ENCODE data around the gene ARCN1. TPM values are rescaled to one million over a fixed set of nuclear protein-coding genes. Genes with fewer than 3 reads are reported as not detected.

ARCN1 gene
- total and polyA plus RNA-seq, 2 of the 4 experiments (the other 2 are of a cell fraction) = 148 to 212 TPM

DNA sequence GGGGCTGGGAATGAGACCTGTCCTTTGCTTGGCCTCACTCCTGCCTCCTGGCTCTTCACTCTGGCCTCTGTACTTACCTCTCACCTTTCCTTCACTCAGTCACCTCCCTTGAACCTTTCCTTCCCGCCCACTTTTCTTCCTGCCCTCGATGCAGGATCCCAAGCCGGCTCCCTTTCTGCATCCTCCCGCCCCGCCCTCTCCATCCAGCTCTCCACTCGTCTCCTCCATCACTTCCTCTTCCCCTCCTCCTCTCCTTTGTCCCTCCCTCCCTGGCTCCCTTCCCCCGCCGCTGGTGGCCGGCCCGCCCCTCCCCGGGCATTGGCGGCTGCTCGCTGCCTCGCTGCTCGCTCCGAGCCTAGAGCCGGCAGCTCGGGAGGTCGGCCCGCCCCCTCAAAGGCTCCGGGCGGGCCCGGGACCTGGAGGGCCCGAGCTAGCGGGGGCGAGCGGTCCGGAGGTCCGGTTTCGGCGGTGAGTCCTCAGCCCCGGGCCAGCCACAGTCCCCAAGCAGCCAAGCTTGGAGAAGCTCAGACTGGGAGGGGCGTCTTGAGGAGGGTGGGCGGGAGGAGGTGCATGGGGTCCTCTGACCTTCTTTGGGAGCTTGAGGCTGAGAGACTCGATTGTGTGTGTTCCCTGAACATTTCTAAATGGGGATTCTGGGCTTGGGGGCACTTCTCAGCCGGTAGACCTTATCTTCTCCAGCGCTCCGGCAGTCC, 49.0 kb downstream of the ARCN1 start:
- peaks cover 43% of the 10 kb centered on the region for H3K4me1 ChIP-seq (ENCODE audit: control insufficient read depth, insufficient read depth, low read length)
- H2BK120ac ChIP-seq (ENCODE audit: low read depth, low read length) = peak overlapping the region; percentile 97
- peak overlapping the region; percentile 100 for H2AK5ac ChIP-seq (ENCODE audit: low read depth, low read length)
- H2BK20ac ChIP-seq (ENCODE audit: low read depth, low read length) = peak overlapping the region; percentile 89
- H3K14ac ChIP-seq (replicated peaks; ENCODE audit: low read depth, low read length) = peak overlapping the region; percentile 99
- H3K27me3 ChIP-seq (ENCODE audit: control insufficient read depth, insufficient read depth, low read length) = no peaks in the 10 kb centered on the region
- peak overlapping the region; percentile 91 for H2AK9ac ChIP-seq (replicated peaks; ENCODE audit: low read depth, low read length, poor library complexity)
- DNase-seq = peak; percentile 86
- intact Hi-C loops (cut with micrococcal nuclease) = no loop called here
- peaks cover 33% of the 10 kb centered on the region for H3K36me3 ChIP-seq (ENCODE audit: control insufficient read depth, insufficient read depth, low read length)
- no TSS peak for BruUV-seq (replicated peaks)
- peak overlapping the region; percentile 97 for H4K5ac ChIP-seq (ENCODE audit: low read depth, low read length)
- 0% methylated on average over 19 of the region's 38 CpGs; no CpG with 5 or more reads in 1 of the 2 experiments for WGBS, 2 experiments (ENCODE audit: extremely low coverage in 2 of 2, insufficient read length in 1 of 2)
- ChIA-PET POLR2A (ENCODE audit: unreplicated experiment) (interaction anchor here (0.6 to 4.4 kb wide), 3 partner anchors 13 to 1444 kb away, joined by 3 to 36 read pairs (median 20); partner anchors contain the start of gene PHLDB1), CTCF (interaction anchor here (0.6 to 2.0 kb wide), 2 partner anchors 9 to 1616 kb away, joined by 3 to 9 read pairs; no protein-coding TSS in a partner anchor)
- H3K56ac ChIP-seq (ENCODE audit: extremely low read depth, insufficient read depth, low read length) = peak overlapping the region; percentile 79
- dilution Hi-C loops (cut with HindIII; ENCODE audit: low sequenced_read_pairs, unreplicated experiment) = no loop called here
- peak overlapping the region; percentile 87 for H3K4me3 ChIP-seq (ENCODE audit: insufficient read depth, low read depth, low read length)
- H2AFZ ChIP-seq (replicated peaks; ENCODE audit: low read length, poor library complexity) = peak overlapping the region; percentile 75
- peaks cover 50% of the 10 kb centered on the region for H4K20me1 ChIP-seq (ENCODE audit: insufficient read depth, low read length)
- peak overlapping the region; percentile 92 for H4K91ac ChIP-seq (ENCODE audit: insufficient read depth, low read depth, low read length)
- peak; percentile 95 for TF ChIP-seq MAZ (IDR thresholded peaks at IDR 0.05; ENCODE audit: borderline replicate concordance, low read depth, low read length)
- peak; percentile 59 for TF ChIP-seq POLR2A (IDR thresholded peaks at IDR 0.05; ENCODE audit: low read depth, low read length)
- no peak for TF ChIP-seq MXI1 (IDR thresholded peaks at IDR 0.05; ENCODE audit: borderline replicate concordance, low read depth, low read length)
- peak; percentile 62 for ATAC-seq (ENCODE audit: low read depth)
- H3K9ac ChIP-seq (ENCODE audit: low read depth, low read length) = peak overlapping the region; percentile 99
- H3K27ac ChIP-seq (ENCODE audit: insufficient read depth, low read length) = peak overlapping the region; percentile 95
- H3K23ac ChIP-seq (ENCODE audit: low read depth, low read length) = peak overlapping the region; percentile 94
- no peaks in the 10 kb centered on the region for H3K9me3 ChIP-seq (ENCODE audit: control insufficient read depth, insufficient read depth, low read length)
- peak overlapping the region; percentile 94 for H2BK15ac ChIP-seq (ENCODE audit: low read depth, low read length)
- H3K18ac ChIP-seq (ENCODE audit: low read depth, low read length) = peak overlapping the region; percentile 90
- in situ Hi-C loops (cut with MboI; ENCODE audit: low sequenced_read_pairs) = no loop called here
- H3K4ac ChIP-seq (ENCODE audit: low read depth, low read length) = peak overlapping the region; percentile 99
- H2BK5ac ChIP-seq (ENCODE audit: low read depth, low read length, poor library complexity, severe bottlenecking) = peak overlapping the region; percentile 99
- peaks cover 27% of the 10 kb centered on the region for H3K9me1 ChIP-seq (ENCODE audit: insufficient read depth, low read length)
- H3K79me1 ChIP-seq (ENCODE audit: low read depth in 1 of 2, low read length in 2 of 2) = peaks cover 21 to 72% of the 10 kb centered on the region in 2 experiments; a peak in 3 of 4 replicates
- H4K8ac ChIP-seq (ENCODE audit: low read depth in 2 of 2, low read length in 2 of 2) = peak overlapping the region; percentile 67 to 91
- H3K4me2 ChIP-seq (ENCODE audit: low read depth, low read length) = peak overlapping the region; percentile 99

Measured in IMR-90 (cell line).